G401 (cell line): ENCODE data around the gene SOX10. TPM values are rescaled to one million over a fixed set of nuclear protein-coding genes. Genes with fewer than 3 reads are reported as not detected.

ENCODE experiments used
- DNase-seq: peaks from one replicate; pipeline ENCODE4 v3.0.0-alpha.2; 2015; ENCODE audit warnings: low spot score
- in situ Hi-C: cut with HindIII; loops from 2 replicates; pipeline ENCODE4 v1.10.0; 2016; ENCODE audit warnings: low sequenced_read_pairs, mixed read lengths
- total RNA-seq: library from RNA; depleted of rRNA; stranded (reverse); fragments of >200 nt; shearing (Covaris generic); gene quantifications from 2 replicates; pipeline ENCODE4 v1.2.3, GENCODE V29; 2014; rRNA removed

The SOX10 gene
- total RNA-seq: not detected in 2 replicates

DNA sequence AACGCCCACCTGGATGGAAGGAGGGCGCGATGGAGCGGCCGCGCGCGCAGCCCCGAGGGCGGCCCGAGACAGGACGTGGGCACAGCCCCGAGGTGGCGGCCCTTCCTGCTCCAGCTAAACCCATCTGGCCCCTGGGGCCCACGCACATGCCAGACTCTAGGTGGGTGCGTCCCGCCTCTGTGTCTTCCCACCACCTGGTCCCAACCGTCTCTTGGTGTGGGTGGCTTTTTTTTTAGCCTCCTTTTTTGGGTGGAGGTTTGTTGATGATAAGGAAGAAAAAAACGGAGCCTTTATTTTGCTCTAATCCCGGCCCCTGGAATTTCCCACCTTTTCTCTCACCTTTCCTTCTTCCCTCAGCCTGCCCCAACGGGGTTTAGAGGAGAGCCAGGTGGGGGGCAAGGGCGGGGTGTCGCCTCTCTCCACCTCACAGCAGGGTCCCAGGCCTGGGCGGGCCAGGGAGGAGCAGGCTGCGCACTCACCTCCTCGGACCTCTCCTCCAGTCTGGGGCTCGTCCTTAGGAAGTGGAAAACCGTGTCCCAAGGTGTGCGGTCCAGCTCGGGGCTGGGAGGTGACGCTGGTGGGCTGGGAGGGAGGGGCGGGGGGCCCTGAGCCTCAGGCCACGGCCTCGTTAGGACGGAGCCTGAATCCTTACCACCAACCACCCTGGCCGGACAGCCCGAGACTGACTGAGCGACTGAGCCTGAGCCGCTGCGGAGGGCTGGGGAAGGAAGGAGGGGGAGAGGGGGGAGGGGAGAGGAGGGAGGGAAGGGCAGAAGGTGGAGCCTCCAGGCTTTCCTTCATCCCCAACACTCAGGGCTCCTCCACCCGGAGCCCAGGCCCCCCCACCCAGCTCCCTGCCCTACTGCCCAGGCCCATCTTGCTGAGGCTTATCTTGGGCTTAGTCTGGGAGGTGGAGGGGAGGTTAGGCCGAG lies at the start of gene SOX10:
SOX10 (minus strand) TSS at position 696 of the 932 bp plus-strand sequence. CDS start 771 bp downstream, outside the sequence.
- no peak for DNase-seq
- in situ Hi-C loops: no loop called here

DNA sequence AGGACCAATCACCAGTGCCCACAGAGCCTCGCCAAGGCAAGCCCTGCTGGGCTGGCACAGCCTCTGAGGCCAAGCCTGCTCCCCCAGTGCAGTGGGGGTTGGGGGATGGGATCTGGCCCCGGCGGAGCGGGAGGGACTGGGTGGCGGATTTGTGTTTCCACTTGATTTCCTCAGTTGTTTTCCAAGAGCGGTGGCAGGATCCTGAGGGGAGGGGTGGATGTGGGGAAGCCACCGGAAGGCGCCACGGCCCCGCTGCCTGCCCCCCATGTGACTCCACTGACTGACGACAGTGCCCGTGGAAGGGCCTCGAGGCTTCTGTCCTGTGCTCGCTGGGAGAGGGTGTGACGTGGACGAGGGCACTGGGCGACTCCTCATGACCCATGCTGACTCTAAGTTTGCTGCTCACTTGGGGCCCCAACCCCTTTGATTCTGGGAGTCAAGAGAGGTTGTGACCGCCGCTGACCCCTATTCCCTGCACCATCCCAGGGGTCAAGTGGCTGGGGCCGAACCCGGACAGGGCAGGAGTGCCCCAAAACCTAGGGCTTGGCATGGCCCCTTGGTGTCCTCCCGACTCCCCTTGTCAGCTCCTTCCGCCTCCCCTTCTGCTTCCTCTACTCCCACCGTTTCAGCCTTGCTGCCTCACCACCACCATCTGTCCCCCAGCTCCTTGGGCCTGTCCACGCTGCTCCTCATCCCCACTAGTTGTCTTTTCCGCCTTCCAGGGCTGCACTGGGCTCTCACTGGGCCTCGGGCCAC lies 49.3 kb upstream of the SOX10 start:
- DNase-seq: peak; percentile 53
- in situ Hi-C loops: no loop called here

DNA sequence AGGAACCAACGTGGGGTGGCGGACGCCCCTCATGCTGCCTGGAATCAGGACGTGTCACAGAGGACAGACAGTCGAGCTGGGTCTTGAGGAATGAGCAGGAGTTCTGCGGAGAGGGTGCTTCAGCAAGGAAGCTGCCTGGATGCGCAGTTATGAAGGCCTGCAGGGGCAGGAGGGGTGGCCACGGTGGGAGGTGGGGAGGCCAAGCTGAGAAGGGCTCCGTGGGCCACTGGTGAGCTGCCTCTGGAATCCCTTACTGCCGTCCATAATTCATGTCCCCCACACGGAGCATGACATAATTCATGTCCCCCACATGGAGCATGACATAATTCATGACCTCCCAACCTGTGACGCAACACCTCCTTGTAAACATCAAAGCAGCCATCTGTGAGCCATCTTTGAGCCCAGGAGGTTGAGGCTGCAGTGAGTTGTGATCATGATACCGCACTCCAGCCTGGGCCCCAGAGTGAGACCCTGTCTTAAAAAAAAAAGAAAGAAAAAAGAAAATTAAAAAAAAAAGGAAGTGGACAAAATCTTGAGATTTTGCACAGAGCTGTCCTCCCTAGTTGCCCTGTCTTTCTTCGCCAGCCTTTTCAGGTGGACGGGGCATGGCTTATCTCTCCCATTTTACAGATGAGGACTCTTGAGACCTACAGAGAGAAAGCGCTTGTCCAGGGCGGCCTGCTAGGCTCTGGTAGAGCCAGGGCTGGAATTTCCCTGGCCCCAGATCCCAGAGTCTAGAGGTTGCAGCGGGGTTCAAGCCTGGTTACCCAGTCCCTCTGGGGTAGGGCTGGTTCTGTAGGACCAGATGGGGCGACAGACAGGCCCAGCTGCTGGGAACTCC lies 48.5 kb upstream of the SOX10 start:
- in situ Hi-C loops: no loop called here
- DNase-seq: no peak

DNA sequence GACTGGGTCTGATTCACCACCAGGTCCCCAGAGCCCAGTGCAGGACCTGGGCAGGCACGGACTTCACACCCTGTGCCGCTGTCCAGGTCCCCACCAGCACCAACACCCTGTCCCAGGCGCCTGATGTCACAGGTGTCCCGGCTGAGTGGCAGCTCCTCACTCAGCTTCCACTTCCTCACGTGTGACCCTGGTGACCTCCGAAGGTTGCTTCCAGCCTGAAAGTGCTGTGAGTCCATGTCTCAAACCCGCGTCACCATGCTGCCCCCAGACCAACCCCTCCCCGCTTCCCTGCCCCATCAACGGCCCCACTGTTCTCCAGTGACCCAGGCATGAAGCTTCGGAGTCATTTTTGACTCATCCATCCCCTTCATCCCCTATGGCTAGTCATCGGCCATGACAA lies 47.1 kb upstream of the SOX10 start:
- in situ Hi-C loops: no loop called here
- no peak for DNase-seq

DNA sequence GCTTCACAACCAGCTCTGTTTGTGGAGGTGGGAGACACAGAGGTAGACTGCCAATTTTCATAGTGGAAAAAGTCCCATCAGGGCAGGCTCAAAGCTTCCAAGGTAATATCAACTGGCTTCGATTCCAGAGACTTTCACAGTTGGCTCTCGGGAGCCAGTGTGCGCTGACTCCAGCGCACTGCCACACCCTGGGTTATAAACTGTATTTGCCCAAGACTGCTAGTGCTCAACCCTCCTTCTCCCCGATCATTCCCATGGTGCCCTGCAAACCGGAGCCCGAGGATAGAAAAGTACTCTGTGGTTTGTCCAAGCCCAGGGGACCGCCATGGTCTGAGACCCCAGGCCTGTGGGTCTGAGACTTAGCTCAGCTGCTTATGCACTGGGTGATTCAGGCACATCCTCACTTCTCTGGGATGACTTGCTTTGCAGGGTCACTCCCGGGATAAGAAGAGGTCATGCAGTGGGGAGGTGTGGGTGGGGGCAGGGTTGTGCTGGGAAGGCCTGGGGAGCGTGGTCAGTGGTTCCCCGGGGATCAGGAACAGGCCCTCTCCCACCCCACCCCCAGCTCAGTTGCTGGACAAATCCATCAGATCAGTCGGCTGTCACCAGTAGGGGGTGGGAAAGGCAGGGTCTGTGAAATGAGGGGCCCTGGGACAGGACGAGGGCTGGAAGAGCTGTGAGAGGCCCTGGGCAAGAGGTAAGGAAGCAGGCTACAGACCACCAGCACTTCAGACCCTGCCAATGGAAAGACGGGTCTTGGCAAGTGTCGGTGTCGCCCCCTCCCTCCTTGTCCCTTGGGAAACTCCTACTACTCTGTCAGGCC lies 46.2 kb upstream of the SOX10 start:
- no peak for DNase-seq

DNA sequence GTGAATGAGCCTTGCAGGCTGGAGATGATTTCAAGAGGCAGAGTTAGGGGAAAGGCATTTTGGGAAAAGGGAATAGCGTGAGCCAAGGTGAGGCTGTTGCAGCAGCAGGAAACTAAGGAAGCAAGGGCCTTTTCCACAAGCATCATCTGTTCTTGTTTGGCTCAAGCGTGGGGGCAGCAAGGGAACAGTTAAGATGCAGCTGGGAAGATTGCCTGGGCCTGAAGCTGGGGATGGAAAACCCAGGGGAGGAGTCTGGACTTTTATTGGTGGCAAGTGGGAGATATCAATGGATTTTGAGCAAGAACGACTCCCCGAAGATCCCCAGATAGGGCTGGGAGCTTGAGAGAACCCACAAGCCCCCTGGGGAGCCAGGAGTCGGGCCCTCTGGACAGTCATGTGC lies 45.5 kb upstream of the SOX10 start:
- DNase-seq: peak; percentile 13
- in situ Hi-C loops: no loop called here

More for the DNA sequence above, 46.2 kb upstream of the SOX10 start:
- in situ Hi-C loops: no loop called here

DNA sequence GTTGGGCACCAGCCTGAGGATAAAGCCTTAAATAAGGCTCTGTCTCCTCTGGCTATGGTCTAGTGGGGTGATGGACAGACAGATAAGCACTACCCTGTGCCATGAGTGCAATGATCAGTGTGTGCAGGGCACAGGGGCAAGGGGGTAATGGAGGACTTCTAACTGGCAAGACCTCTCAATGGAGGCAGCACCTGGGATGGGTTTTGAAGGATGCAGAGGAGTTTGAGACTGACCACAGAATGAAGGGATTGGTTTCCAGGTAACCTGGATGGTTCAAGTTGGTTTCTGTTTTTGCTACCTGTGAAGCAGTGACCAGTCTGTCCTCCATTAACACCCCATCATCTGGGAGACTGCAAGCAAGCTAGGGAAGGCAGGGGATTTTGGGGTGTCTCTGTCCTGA lies 45.0 kb upstream of the SOX10 start:
- in situ Hi-C loops: no loop called here
- no peak for DNase-seq

DNA sequence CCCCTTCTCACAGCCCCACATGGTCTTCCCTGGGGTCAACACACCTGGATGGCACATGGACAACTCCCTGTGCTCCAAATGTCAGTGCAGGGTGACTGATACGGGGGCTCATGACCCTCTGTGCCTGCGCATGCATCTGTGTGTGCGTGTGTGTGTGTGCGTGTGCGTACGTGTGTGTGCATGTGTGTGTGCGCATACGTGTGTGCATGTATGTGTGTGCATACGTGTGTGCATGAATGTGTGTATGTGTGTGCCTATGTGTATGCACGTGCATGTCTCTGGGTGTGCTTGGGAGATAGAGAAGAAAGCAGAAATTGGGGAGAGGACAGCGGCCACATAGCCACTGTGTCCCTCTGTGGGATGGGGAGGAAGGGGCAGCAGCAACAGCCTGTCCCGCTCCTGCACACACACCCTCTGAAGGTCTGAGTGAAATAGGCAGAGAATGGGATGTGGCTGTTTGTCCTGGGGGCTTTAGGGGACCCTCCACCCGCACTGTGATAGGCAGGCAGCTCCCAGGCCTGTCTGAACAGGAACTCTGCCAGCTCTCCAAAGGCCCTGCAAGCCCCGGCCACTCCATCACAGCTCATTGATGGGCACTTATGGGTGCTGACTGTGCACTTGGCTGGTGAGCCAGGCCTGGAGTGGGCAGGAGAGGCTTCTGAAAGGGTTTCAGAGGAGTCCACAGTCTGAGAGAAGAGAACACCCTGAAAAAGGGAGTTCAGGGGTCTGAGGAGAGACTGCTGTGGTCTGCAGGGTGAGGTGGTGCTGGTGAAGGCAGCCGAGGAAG lies 44.2 kb upstream of the SOX10 start:
- DNase-seq: no peak
- in situ Hi-C loops: no loop called here

DNA sequence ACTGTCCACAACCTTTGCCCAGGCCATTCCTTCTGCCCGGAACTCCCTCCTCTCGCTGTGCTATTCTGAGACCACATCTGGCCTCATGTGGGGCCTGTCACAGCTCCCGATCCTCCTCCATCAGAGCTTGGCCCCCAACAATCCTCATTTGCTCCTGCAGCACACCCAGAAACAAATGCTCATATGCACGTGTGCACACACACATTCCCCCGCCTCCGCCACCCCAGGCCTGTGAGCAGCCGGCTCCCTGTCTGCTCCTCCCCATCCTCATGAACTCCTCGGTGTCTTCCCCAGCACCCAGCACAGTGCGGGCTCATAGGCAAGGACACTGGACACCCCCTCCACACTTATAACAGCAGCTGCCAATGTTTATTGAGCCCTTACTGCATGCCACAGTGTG lies 43.1 kb upstream of the SOX10 start:
- DNase-seq: no peak
- in situ Hi-C loops: no loop called here

DNA sequence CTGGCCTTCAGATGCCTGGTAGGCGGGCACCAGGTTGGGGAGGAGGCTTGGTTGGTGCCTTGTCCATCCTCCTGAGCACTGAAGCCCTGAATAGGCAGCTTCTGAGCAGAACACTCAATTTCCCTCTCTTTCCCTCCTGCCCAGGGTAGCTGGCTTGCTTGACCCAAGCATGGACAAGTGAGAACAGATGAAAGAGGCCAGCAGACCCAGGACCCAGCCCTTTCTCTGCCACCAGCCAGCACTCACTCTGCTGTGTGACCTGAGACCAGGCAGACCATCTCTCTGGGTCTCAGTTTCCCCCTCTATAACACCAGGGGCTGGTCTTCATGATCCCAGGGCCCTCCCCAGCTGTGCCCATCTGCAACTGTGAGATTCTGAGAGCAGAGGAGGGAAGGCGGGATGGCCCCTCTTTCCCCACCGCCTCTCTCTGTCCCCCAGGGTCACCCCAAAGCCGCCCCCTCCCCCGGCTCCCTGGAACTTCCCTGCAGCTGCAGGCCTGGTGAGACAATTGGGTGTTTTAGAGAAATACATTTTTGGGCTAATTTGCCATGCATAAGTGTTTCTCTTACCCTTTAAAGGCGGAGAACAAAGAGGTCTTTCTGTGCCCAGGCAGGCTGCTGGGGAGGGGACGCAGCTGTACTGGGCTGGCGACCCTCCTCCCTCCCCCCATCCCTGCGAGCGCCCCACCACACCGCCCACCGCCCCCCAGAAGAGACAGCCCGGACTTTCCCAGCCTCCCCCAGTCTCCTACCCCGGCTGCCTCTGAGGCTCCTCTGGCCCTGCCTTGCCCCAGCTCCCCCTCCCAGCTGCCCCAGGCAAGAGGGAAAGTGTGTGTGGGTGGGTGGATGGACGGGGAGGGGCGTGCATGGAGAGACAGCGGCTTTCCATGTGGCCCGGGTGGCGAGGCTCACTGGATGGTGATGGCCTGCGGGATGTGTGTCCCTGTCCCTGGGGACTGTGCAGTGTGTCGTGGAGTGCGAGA lies 42.1 kb upstream of the SOX10 start:
- in situ Hi-C loops: no loop called here
- no peak for DNase-seq

DNA sequence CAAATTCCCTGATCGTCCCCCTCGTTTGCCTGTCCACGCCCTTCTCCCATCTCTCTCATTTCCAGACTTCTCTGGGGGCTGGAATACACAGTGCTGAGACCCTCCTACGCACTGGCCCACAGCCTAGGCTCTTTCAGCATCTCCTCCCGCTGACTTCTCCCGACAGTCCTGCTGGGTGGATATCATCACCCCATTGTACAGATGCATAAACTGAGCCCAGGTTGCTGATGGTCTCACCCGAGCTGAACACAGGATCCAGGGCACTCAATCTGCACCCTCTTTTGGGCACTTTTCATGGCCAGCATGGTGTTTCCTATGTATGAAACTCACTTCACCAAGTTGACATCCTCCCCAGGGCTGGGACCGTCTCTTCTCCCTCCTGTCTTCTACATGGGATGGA lies 41.2 kb upstream of the SOX10 start:
- DNase-seq: no peak
- in situ Hi-C loops: no loop called here

DNA sequence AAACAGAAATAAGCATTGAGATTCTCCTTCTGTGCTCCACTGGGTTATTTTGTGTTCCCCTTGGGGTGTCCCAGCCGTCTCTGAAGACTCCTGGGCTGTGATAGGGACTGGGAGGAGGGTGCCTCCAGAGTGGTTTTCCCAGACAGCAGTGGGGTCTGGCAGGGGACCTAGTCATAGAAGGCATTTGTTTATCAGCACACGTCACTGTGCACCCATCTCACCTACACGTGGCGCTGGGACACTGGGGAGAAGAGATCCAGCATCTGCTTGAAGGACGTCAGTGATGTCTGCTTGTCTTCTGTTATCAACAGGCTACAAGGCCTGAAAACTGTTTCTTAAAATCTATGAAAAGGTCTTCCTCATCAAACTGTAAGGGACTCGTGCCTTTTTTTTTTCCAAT lies 38.7 kb upstream of the SOX10 start:
- in situ Hi-C loops: no loop called here
- no peak for DNase-seq

DNA sequence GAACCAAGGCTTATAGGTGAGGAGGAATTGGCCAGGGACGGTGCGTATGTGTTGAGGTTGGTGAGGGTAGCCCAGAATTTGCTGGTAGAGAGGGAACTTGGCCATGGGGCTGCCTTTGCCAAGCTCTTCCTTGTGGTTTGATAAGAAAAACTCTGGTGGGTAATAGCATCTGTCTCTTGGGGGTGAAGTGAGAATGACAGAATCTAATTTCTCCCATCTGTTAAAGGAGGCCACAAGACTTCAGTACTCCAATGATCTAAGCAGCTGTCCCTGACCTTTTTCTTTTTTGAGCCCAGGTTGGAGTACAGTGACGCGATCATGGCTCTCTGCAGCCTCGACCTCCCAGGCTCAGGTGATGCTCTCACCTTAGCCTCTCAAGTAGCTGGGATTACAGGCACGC lies 36.9 kb upstream of the SOX10 start:
- in situ Hi-C loops: no loop called here
- DNase-seq: no peak

DNA sequence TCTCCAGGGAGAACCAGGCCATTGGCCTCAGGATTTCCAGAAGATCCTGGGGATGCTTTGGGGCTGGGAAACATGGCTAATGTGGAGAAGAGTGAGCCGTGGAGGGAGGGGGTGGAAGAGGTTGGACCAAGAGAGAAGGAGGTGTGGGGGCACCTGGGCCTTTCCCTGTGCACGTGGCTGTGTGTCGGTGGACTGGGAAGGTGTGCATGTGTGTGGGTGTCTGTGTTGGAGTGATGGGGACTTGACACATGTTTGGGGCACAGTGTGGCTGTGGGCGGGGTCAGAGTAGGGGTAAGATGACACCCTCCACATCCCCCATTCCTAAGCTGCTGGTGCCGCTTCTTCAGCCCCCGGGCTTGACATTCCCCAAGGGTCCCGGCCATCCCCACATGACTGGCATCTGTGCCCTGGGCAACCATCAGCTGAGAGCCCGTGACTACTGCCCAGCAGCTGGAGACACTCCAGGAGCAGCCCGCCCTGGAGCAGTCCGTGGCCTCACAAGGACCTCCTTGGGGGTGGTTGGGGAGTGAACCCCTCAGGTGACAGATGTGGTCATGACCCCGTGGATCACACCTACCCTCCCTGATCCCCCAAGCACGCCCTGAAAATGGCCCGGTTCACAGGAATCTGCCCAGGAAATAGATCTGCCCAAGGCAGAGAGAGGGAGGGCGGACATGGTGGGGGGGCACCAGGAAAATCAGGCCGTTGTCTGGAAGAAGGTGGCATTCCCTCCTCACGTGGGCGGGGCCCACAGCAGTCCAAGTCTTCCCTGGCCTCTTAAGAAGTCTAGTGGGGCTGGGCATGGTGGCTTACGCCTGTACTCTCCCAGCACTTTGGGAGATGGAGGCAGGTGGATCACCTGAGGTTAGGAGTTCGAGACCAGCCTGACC lies 34.8 kb upstream of the SOX10 start:
- DNase-seq: no peak
- in situ Hi-C loops: no loop called here

DNA sequence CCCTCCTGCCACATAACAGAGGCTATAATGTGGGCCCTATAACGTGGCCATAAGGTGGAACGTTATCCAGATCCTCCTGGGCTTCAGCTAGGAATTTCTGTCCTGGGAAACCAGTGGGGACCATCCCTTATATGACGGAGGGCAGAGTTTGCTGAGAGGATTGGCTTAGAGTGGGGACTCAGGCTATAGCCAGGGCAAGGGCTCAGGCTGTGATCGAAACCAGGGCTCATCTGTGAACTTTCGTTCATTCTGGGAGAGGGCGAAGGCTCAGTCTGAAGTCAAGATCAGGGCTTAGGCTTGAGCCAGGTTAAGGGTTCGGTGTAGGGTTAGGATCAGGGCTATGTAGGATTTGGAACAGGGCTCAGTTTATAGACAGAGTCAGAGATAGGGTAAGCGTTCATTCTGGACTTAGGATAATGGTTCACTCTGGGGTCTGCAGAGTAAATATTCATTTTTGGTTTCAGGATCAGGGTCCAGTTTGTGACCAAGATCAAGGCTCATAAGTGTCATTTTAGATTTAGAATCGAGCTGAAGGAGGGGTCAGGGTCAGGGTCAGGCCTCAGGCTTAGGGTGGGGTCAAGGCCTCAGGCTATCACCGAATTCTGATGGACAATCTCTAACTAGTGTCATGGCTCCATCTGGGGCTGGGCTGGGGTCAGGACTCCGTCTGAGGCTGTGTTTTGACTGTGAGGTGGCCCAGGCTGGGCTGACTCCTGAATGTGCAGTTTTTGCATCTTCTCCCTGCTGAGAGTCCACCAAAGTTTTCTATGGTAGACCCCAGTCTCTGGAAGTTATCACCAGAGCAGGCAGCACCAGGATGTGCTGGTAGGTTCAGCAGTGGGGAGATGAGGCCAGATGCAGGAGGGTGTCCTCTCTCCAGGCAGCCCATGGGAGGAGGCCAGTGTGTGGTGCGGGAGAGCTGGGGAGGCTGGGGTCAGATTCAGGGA lies 33.9 kb upstream of the SOX10 start:
- in situ Hi-C loops: no loop called here
- no peak for DNase-seq
